Common myeloid progenitor, CD34-positive (primary cell): Measurements from ENCODE around the gene PROSER1.

Experiments used
- CTCF ChIA-PET: fragments of 350-600 bp; sonication (Branson Sonifier 250); formaldehyde crosslinking; loops from one replicate; lab custom pipeline; 2021; ENCODE audit warnings: antibody characterized with exemption; lab: Charles Lee
- POLR2A ChIA-PET: fragments of 350-600 bp; sonication (Branson Sonifier 250); formaldehyde crosslinking; loops from one replicate; lab custom pipeline; 2021; ENCODE audit warnings: antibody characterized with exemption; lab: Charles Lee
- DNase-seq, 3 donors: peaks; one replicate each; pipeline versions ENCODE4 v3.0.0 to v3.0.0-alpha.2; 2013
- H3K27ac ChIP-seq, 2 experiments: 1 replicate in 1 of 2; 2 replicates in 1 of 2; pipeline ENCODE4 v1.7.0; 2013; ENCODE audit warnings: inconsistent platforms in 2 of 2, low read length in 2 of 2, mild to moderate bottlenecking in 2 of 2, low read depth in 1 of 2, moderate library complexity in 1 of 2; ENCODE audit not compliant: severe bottlenecking in 2 of 2, insufficient read depth in 1 of 2, poor library complexity in 1 of 2
- H3K27me3 ChIP-seq, 5 experiments: replicated peaks in 2 of 5; 1 replicate in 3 of 5; 2 replicates in 2 of 5; pipeline versions ENCODE4 v1.6.1 to v1.7.0; 2013; ENCODE audit warnings: low read length in 4 of 5, mild to moderate bottlenecking in 2 of 5, moderate library complexity in 2 of 5, inconsistent platforms in 1 of 5; ENCODE audit not compliant: insufficient read depth in 5 of 5, control insufficient read depth in 4 of 5
- H3K36me3 ChIP-seq, 4 experiments: 1 replicate in 2 of 4; 2 replicates in 2 of 4; pipeline versions ENCODE4 v1.6.1 to v1.7.0; 2013; ENCODE audit warnings: low read length in 3 of 4, control low read depth in 1 of 4, mild to moderate bottlenecking in 1 of 4; ENCODE audit not compliant: control insufficient read depth in 4 of 4, insufficient read depth in 4 of 4
- H3K4me1 ChIP-seq, 4 experiments: 1 replicate in 3 of 4; 2 replicates in 1 of 4; pipeline versions ENCODE4 v1.6.1 to v1.7.1; 2013; ENCODE audit warnings: low read length in 3 of 4, mild to moderate bottlenecking in 3 of 4, control low read depth in 1 of 4, inconsistent platforms in 1 of 4, moderate library complexity in 1 of 4; ENCODE audit not compliant: control insufficient read depth in 4 of 4, insufficient read depth in 4 of 4; ENCODE audit errors: control extremely low read depth in 1 of 4
- H3K4me3 ChIP-seq, 7 experiments: 1 replicate in 4 of 7; 2 replicates in 3 of 7; pipeline versions ENCODE4 v1.5.1 to v1.7.0; 2013; ENCODE audit warnings: mild to moderate bottlenecking in 7 of 7, low read length in 6 of 7, moderate library complexity in 6 of 7, inconsistent platforms in 2 of 7, low read depth in 2 of 7, control low read depth in 1 of 7; ENCODE audit not compliant: insufficient read depth in 4 of 7, control insufficient read depth in 1 of 7; ENCODE audit errors: extremely low read depth in 1 of 7
- H3K9me3 ChIP-seq, 5 experiments: 1 replicate in 4 of 5; 2 replicates in 1 of 5; pipeline versions ENCODE4 v1.6.1 to v1.7.1; 2013; ENCODE audit warnings: low read length in 4 of 5, mild to moderate bottlenecking in 2 of 5, inconsistent platforms in 1 of 5, low read depth in 1 of 5, moderate library complexity in 1 of 5; ENCODE audit not compliant: control insufficient read depth in 4 of 5, insufficient read depth in 2 of 5; ENCODE audit errors: control extremely low read depth in 1 of 5
- WGBS: methylation state at CpG from one replicate; pipeline ENCODE4 v1.1.5; 2013; ENCODE audit not compliant: insufficient coverage; 5-methylcytosine and 5-hydroxymethylcytosine counted together

The PROSER1 gene

GRCh38 chr13:39044536-39044935, 6.6 kb upstream of the PROSER1 start:
- DNase-seq: no peak
- no peak overlapping the region for H3K4me3 ChIP-seq
- WGBS: no CpG with 5 or more reads among the region's 3 CpGs
- ChIA-PET CTCF (no interaction called here), POLR2A (no interaction called here)
- no peaks in the 10 kb centered on the region for H3K9me3 ChIP-seq
- H3K27ac ChIP-seq: no peak overlapping the region
- H3K4me1 ChIP-seq: peaks cover 2 to 13% (median 9%) of the 10 kb centered on the region in 4 experiments
- no peaks in the 10 kb centered on the region for H3K27me3 ChIP-seq
- peaks cover 7 to 32% (median 10%) of the 10 kb centered on the region in 4 experiments for H3K36me3 ChIP-seq

DNA sequence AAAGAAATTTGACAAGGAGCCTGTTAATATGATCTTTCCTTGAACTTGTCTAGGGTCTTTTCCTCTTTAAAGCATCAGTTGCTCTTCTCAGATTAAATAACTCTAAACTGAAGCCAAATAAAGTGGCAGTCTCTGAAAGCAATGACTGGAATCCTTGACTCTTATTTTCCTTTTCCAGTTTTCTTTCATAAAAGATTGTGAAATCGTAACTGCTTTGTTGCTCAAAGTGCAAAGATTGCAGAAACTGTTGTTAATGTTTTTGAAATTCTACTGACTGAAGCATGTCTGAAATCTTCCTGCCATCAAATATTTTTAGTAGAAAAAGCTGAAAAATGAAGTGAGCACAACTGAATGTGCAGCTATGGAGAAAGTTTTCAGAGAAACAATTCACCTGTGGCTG, 2.3 kb upstream of the PROSER1 start:
- H3K27ac ChIP-seq: no peak overlapping the region
- H3K27me3 ChIP-seq: no peaks in the 10 kb centered on the region
- DNase-seq: no peak
- peaks cover 6 to 21% (median 8%) of the 10 kb centered on the region in 4 experiments for H3K36me3 ChIP-seq
- no CpG with 5 or more reads among the region's 1 CpG for WGBS
- H3K4me3 ChIP-seq: peak overlapping the region in 2 of 7 experiments; percentile 10 to 22
- no peaks in the 10 kb centered on the region for H3K9me3 ChIP-seq
- POLR2A ChIA-PET: no interaction called here
- H3K4me1 ChIP-seq: peaks cover 16 to 35% (median 23%) of the 10 kb centered on the region in 4 experiments
- CTCF ChIA-PET: interaction anchor here (0.5 to 1.0 kb wide), 2 partner anchors 11 to 376 kb away, joined by 3 read pairs; no protein-coding TSS in a partner anchor

GRCh38 chr13:39039041-39039440, 1.2 kb upstream of the PROSER1 start:
- no peaks in the 10 kb centered on the region for H3K9me3 ChIP-seq
- WGBS: 0% methylated on average over 3 of the region's 7 CpGs
- DNase-seq: peak in 2 of 3 donors; percentile 34 to 49
- no peaks in the 10 kb centered on the region for H3K27me3 ChIP-seq
- ChIA-PET POLR2A (no interaction called here), CTCF (interaction anchor here (1.4 to 2.3 kb wide), 5 partner anchors 9 to 637 kb away, joined by 3 to 9 read pairs (median 6); no protein-coding TSS in a partner anchor)
- H3K36me3 ChIP-seq: peaks cover 0 to 12% (median 2%) of the 10 kb centered on the region in 4 experiments
- H3K4me3 ChIP-seq: peak overlapping the region in 6 of 7 experiments; percentile 95 to 100 (median 96)
- peak overlapping the region; percentile 95 to 96 for H3K27ac ChIP-seq
- peaks cover 17 to 41% (median 30%) of the 10 kb centered on the region in 4 experiments for H3K4me1 ChIP-seq

DNA sequence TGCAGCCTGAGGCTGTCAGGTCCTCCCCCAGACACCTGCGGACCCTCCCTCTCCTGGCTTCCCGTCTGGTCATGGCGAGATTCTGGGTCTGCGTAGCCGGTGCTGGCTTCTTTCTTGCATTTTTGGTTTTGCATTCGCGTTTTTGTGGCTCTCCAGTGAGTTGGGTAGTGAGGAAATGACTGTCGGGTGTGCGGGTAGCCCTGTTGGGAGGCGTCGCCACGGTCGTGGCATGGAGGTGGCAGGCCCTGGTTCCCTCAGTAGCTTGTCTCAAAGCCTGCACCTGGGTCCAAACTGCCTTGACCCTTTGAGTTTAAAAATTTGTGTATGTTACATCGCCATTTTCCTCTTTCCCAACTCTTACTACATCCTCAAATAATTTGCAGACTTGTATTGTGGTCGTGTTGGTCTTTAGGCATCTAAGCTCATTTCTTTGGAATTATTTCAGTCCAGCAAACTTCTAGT, 711 bp upstream of the PROSER1 start:
- peak in 1 of 3 donors; percentile 57 for DNase-seq
- ChIA-PET POLR2A (no interaction called here), CTCF (interaction anchor here (1.4 to 2.3 kb wide), 5 partner anchors 10 to 637 kb away, joined by 3 to 9 read pairs (median 6); no protein-coding TSS in a partner anchor)
- 0% methylated on average over 7 of the region's 15 CpGs for WGBS
- Histone ChIP-seq H3K36me3 (peaks cover 0 to 8% (median 0%) of the 10 kb centered on the region in 4 experiments), H3K4me3 (peak overlapping the region; percentile 94 to 100 (median 96)), H3K4me1 (peaks cover 17 to 44% (median 32%) of the 10 kb centered on the region in 4 experiments), H3K27ac (peak overlapping the region; percentile 95 to 96), H3K9me3 (no peaks in the 10 kb centered on the region), H3K27me3 (no peaks in the 10 kb centered on the region)

DNA sequence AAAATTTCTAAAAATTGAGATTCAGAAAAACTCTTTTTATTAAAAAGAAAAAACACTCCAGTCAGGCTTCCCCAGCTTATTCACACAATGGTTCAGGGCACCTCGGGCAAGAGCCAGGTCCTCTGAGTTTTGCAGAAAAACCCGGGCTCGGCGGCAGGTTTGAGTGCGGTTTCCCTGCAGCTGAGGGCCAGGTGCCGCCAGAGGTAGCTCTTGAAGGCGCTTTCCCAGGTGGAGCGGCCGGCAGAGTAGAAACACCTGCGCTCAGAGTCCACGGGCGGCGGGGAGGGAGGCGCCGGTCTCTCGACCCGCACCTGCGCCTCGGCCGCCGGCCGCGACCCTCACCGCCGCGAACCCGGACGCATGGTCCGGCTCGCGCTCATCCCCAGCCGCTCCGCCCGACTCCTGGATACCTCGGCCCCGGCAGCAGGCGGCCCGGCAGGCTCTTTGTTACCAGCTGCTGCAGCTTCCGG, 444 bp downstream of the PROSER1 start:
- no peaks in the 10 kb centered on the region for H3K27me3 ChIP-seq
- no peaks in the 10 kb centered on the region for H3K9me3 ChIP-seq
- peaks cover 0 to 4% (median 0%) of the 10 kb centered on the region in 4 experiments for H3K36me3 ChIP-seq
- peaks cover 17 to 44% (median 32%) of the 10 kb centered on the region in 4 experiments for H3K4me1 ChIP-seq
- POLR2A ChIA-PET: interaction anchor here (0.7 kb wide), 2 partner anchors 1645 to 1734 kb away, joined by 3 read pairs; no protein-coding TSS in a partner anchor
- DNase-seq: peak in 1 of 3 donors; percentile 39
- H3K4me3 ChIP-seq: peak overlapping the region; percentile 94 to 100 (median 96)
- peak overlapping the region; percentile 95 to 96 for H3K27ac ChIP-seq
- CTCF ChIA-PET: interaction anchor here (0.9 to 2.3 kb wide), 6 partner anchors 9 to 575 kb away, joined by 3 to 9 read pairs (median 4); no protein-coding TSS in a partner anchor
- 0% methylated on average over 39 of the region's 39 CpGs for WGBS

GRCh38 chr13:39036212-39036611, 1.7 kb downstream of the PROSER1 start:
- ChIA-PET POLR2A (no interaction called here), CTCF (interaction anchor here (1.0 to 1.4 kb wide), 3 partner anchors 8 to 12 kb away, joined by 3 to 4 read pairs (median 3); no protein-coding TSS in a partner anchor)
- DNase-seq: peak in 2 of 3 donors; percentile 47 to 48
- Histone ChIP-seq H3K4me3 (peak overlapping the region in 6 of 7 experiments; percentile 95 to 100 (median 96)), H3K9me3 (no peaks in the 10 kb centered on the region), H3K4me1 (peaks cover 17 to 44% (median 32%) of the 10 kb centered on the region in 4 experiments), H3K27me3 (no peaks in the 10 kb centered on the region), H3K27ac (peak overlapping the region; percentile 95 to 96), H3K36me3 (peaks cover 0 to 6% (median 0%) of the 10 kb centered on the region in 4 experiments)
- WGBS: 0% methylated on average over 1 of the region's 9 CpGs

DNA sequence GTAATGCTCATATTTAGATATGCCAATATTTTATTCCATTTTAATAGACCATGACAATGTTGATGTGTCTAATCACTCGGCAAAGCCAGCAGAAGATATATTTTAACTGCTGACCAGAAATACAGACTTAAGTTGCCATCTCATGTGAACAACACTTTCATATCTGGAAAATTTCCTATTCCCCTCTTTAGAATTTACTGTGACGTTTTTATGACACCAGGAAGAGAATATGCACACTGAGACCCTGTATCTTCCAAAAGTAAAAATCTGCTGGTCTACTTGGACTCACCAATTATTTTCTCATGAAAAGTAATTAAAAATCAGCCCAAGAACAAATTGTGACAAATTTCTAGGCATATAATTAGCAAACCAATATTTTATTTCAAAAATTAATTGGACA, 2.1 kb downstream of the PROSER1 start:
- Histone ChIP-seq H3K27me3 (no peaks in the 10 kb centered on the region), H3K36me3 (peaks cover 0 to 7% (median under 1%) of the 10 kb centered on the region in 4 experiments), H3K9me3 (no peaks in the 10 kb centered on the region), H3K4me1 (peaks cover 17 to 42% (median 31%) of the 10 kb centered on the region in 4 experiments), H3K4me3 (peak overlapping the region in 6 of 7 experiments; percentile 95 to 100 (median 96)), H3K27ac (peak overlapping the region in 1 of 2 experiments; percentile 96)
- ChIA-PET CTCF (interaction anchor here (1.0 to 1.4 kb wide), 3 partner anchors 12 to 576 kb away, joined by 3 to 4 read pairs (median 3); no protein-coding TSS in a partner anchor), POLR2A (no interaction called here)
- no peak for DNase-seq
- WGBS: 50% methylated on average over 2 of the region's 2 CpGs
